HT-29 (cell line): ENCODE data around the gene ZKSCAN5. TPM values are rescaled to one million over a fixed set of nuclear protein-coding genes. Genes with fewer than 3 reads are reported as not detected.

Experiments
- total RNA-seq: library from RNA; depleted of rRNA; stranded (reverse); fragments of >200 nt; shearing (Covaris generic); gene quantifications from 2 replicates; pipeline ENCODE4 v1.2.3, GENCODE V29; 2014; rRNA removed

The ZKSCAN5 gene
- total RNA-seq, 1 experiment from 2014 or later, result 9.7 TPM

Other genes starting within 250 kb of the ZKSCAN5 start
- gene MYH16, start 231.8 kb upstream of the ZKSCAN5 start, total RNA-seq, result 0.05 TPM in 1 of 2 replicates, not detected in the other
- 120 and 151 TPM in 2 replicates for gene ARPC1A, start 178.8 kb upstream of the ZKSCAN5 start, total RNA-seq
- gene ARPC1B, start 129.9 kb upstream of the ZKSCAN5 start, total RNA-seq, result 987 and 1,117 TPM in 2 replicates
- gene PDAP1, start 96.1 kb upstream of the ZKSCAN5 start, total RNA-seq, result 51.2 and 57.8 TPM in 2 replicates
- 120 and 130 TPM in 2 replicates for gene BUD31, start 95.7 kb upstream of the ZKSCAN5 start, total RNA-seq
- 18.2 and 22.3 TPM in 2 replicates for gene PTCD1, start 65.9 kb upstream of the ZKSCAN5 start, total RNA-seq
- 101 and 112 TPM in 2 replicates for gene CPSF4, start 65.7 kb upstream of the ZKSCAN5 start, total RNA-seq
- 918 and 1,014 TPM in 2 replicates for gene ATP5MF, start 38.5 kb upstream of the ZKSCAN5 start, total RNA-seq
- gene ZNF789, start 31.8 kb upstream of the ZKSCAN5 start, total RNA-seq, result 18.6 and 20.4 TPM in 2 replicates
- 21.0 and 28.5 TPM in 2 replicates for gene ZNF394, start 4.4 kb upstream of the ZKSCAN5 start, total RNA-seq
- gene FAM200A, start 47.5 kb downstream of the ZKSCAN5 start, total RNA-seq, result 1.6 and 1.7 TPM in 2 replicates
- gene ZNF655, start 54.0 kb downstream of the ZKSCAN5 start, total RNA-seq, result 38.6 and 39.7 TPM in 2 replicates
- gene TMEM225B, start 93.6 kb downstream of the ZKSCAN5 start, total RNA-seq, result 0.05 TPM in 1 of 2 replicates, not detected in the other
- 11.0 and 15.0 TPM in 2 replicates for gene ZSCAN25, start 112.3 kb downstream of the ZKSCAN5 start, total RNA-seq
- 96.3 and 108 TPM in 2 replicates for gene CYP3A5, start 175.3 kb downstream of the ZKSCAN5 start, total RNA-seq
- 0.10 TPM in 1 of 2 replicates, not detected in the other for gene CYP3A7, start 230.5 kb downstream of the ZKSCAN5 start, total RNA-seq